GM19455 (cell line): ENCODE measurements around the gene ST6GALNAC4.
A peak's percentile ranks its signal among the peaks of the same experiment; 100 is the strongest.

Experiments
- ATAC-seq: cut with Tn5 transposase; IDR thresholded peaks from one replicate; pipeline ENCODE4 v1.9.1; 2021; ENCODE audit not compliant: unreplicated experiment

Gene ST6GALNAC4

GRCh38 chr9:127947841-127948710 is 31.2 kb upstream of the ST6GALNAC4 start:
- ATAC-seq = no peak

- no peak for ATAC-seq
These were observed 29.9 kb upstream of the ST6GALNAC4 start for GRCh38 chr9:127946728-127947127.

GRCh38 chr9:127945942-127946341 is 29.1 kb upstream of the ST6GALNAC4 start:
- no peak for ATAC-seq

GRCh38 chr9:127945338-127945737 is 28.5 kb upstream of the ST6GALNAC4 start:
- no peak for ATAC-seq

GRCh38 chr9:127944586-127945218 is 27.9 kb upstream of the ST6GALNAC4 start:
- no peak for ATAC-seq

GRCh38 chr9:127943731-127944144 is 26.9 kb upstream of the ST6GALNAC4 start:
- no peak for ATAC-seq

- no peak for ATAC-seq
These were observed 26.3 kb upstream of the ST6GALNAC4 start for GRCh38 chr9:127943011-127943662.

GRCh38 chr9:127942216-127943010 is 25.6 kb upstream of the ST6GALNAC4 start:
- no peak for ATAC-seq

GRCh38 chr9:127941961-127942215 is 25.0 kb upstream of the ST6GALNAC4 start:
- no peak for ATAC-seq

GRCh38 chr9:127941062-127941960 is 24.5 kb upstream of the ST6GALNAC4 start:
- no peak for ATAC-seq

GRCh38 chr9:127940593-127940992 is 23.8 kb upstream of the ST6GALNAC4 start:
- ATAC-seq = no peak

- ATAC-seq = no peak
These were observed 21.5 kb upstream of the ST6GALNAC4 start for GRCh38 chr9:127938298-127938690.

- ATAC-seq = peak; percentile 88
These were observed 20.8 kb upstream of the ST6GALNAC4 start, which contains the start of gene DPM2 for GRCh38 chr9:127937388-127938297. TSS of gene DPM2 (minus strand) at chr9:127937854. CDS start at chr9:127937820, 34 bp downstream.

- ATAC-seq = no peak
These were observed 20.2 kb upstream of the ST6GALNAC4 start for GRCh38 chr9:127937056-127937387.

GRCh38 chr9:127936347-127936852 is 19.6 kb upstream of the ST6GALNAC4 start:
- ATAC-seq = no peak

GRCh38 chr9:127935765-127936221 is 19.0 kb upstream of the ST6GALNAC4 start:
- ATAC-seq = no peak

- no peak for ATAC-seq
These were observed 18.1 kb upstream of the ST6GALNAC4 start for GRCh38 chr9:127934986-127935385.

- ATAC-seq = no peak
These were observed 17.4 kb upstream of the ST6GALNAC4 start for GRCh38 chr9:127934248-127934647.
